Measurements from ENCODE around the gene ITGAX. TPM values are rescaled to one million over a fixed set of nuclear protein-coding genes. Genes with fewer than 3 reads are reported as not detected.

Gene ITGAX
- under 0.01 TPM in 2 replicates for total RNA-seq

DNA sequence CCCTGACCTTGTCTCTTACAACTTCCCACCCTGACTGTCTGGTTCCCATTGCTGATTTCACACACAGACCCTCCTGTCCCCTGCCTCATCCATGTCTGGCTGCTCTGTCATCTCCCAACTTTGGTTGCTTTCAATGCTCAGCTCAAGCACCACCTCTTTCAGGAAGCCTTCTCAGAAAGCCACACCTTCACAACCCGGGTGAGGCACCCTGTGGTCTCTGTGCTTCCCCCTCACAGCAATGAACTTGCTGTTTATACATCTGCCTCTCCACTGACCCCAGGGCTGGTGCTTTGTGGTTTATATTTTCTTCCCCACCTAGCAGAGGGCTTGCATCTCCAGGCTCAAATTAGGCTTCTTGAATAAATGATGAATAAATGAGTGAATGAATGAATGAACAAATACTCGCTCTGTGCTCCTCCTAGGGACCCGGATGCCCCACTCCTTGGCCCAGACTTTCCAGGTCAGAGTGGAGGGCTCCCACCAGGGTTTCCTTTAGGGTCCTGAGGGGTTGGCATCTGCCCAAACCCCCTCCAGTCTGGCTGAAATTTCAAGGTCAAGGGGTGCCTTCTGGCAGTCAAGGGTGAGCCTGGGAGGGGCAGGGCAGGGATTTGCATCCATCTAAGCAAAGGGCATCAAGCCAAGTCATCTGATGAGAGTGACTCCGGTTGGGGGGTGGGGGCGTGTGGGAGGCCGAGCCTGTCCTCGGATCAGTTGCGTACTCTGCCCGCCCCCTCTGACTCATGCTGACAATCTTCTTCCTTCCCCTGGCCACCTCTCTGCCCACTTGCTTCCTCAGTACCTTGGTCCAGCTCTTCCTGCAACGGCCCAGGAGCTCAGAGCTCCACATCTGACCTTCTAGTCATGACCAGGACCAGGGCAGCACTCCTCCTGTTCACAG is at the start of gene ITGAX:
Gene ITGAX (plus strand): TSS at position 783 of the 898 bp plus-strand sequence. CDS start 79 bp downstream, at position 862.

DNA sequence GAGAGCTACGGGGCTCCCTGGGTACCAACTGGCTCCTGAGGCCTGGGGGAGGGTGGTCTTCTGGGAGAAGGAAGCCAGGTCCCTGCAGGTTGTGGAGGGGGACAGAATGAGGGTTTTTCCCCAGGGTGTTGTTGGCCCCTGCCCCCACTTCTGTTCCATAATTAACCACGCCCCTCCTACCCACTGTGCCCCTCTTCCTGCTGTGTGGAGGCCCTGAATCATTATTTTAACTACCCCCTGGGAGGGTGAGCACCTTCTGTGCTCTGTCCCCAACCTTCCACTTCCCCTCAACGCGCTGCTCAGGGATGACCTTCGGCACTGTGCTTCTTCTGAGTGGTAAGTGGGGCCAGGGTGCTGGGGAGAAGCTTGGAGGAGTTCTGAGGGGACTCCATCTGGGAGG is 38.1 kb downstream of the ITGAX start, which contains the start of gene ITGAD:
Gene ITGAD (plus strand): TSS at position 280 of the 400 bp plus-strand sequence. CDS start 26 bp downstream, at position 306.

DNA sequence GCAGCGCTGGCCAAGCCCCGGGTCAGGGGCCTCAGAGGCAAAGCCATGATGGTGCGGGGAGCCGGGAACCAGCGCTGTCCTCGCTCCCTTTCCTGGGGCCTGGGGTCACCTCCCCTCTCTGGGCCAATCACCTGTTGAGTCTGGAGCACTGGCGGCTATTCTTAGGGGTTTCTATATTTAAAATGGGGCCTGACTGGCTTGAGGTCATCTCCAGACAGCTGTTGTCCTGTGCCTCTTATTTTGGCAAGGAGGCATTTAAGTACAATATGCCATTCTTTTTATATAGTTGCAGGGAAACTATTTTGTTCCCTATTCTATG is 73.3 kb downstream of the ITGAX start, which contains the start of gene COX6A2:
Gene COX6A2 (minus strand): TSS at position 82 of the 319 bp plus-strand sequence. CDS start 35 bp downstream, at position 47.

Other genes with a start within 250 kb of the ITGAX start
- gene BCKDK, start 246.8 kb upstream of the ITGAX start, total RNA-seq = 88.5 and 103 TPM in 2 replicates
- 31.8 and 47.4 TPM in 2 replicates for gene KAT8, start 237.5 kb upstream of the ITGAX start, total RNA-seq
- gene PRSS8, start 219.4 kb upstream of the ITGAX start, total RNA-seq = 2.6 and 13.1 TPM in 2 replicates
- gene PRSS36, start 205.1 kb upstream of the ITGAX start, total RNA-seq = 1.1 and 7.9 TPM in 2 replicates
- gene FUS, start 175.0 kb upstream of the ITGAX start, total RNA-seq = 43.7 and 78.9 TPM in 2 replicates
- gene PYCARD, start 152.4 kb upstream of the ITGAX start, total RNA-seq = 37.3 and 88.6 TPM in 2 replicates
- gene TRIM72, start 141.1 kb upstream of the ITGAX start, total RNA-seq = not detected in 2 replicates
- not detected in 2 replicates for gene PYDC1, start 138.0 kb upstream of the ITGAX start, total RNA-seq
- 2.1 TPM in 1 of 2 replicates, not detected in the other for gene ITGAM, start 95.2 kb upstream of the ITGAX start, total RNA-seq
- gene ITGAD, start 38.2 kb downstream of the ITGAX start, total RNA-seq = not detected in 2 replicates
- not detected in 2 replicates for gene COX6A2, start 73.2 kb downstream of the ITGAX start, total RNA-seq
- gene ZNF843, start 87.6 kb downstream of the ITGAX start, total RNA-seq = 0.49 and 1.3 TPM in 2 replicates
- 10.3 and 11.8 TPM in 2 replicates for gene ARMC5, start 104.3 kb downstream of the ITGAX start, total RNA-seq
- 172 and 174 TPM in 2 replicates for gene TGFB1I1, start 117.0 kb downstream of the ITGAX start, total RNA-seq
- 0.63 TPM in 1 of 2 replicates, not detected in the other for gene SLC5A2, start 127.9 kb downstream of the ITGAX start, total RNA-seq
- gene RUSF1, start 153.2 kb downstream of the ITGAX start, total RNA-seq = 44.5 and 66.9 TPM in 2 replicates
- not detected in 2 replicates for gene AHSP, start 172.7 kb downstream of the ITGAX start, total RNA-seq